GM23248 (cell line): ENCODE measurements around the gene TMEM250.
A peak's percentile ranks its signal among the peaks of the same experiment; 100 is the strongest.

Experiments
- EZH2 ChIP-seq: fragments of 200-600 bp; sonication (generic); IDR thresholded peaks from 2 replicates; pipeline ENCODE4 v1.6.1; 2018; ENCODE audit warnings: antibody characterized with exemption, mild to moderate bottlenecking; ENCODE audit not compliant: insufficient read depth, poor library complexity, severe bottlenecking
- EZH2phosphoT487 ChIP-seq: fragments of 200-600 bp; sonication (generic); IDR thresholded peaks from 2 replicates; pipeline ENCODE4 v1.6.1; 2018; ENCODE audit warnings: antibody characterized with exemption, moderate library complexity, mild to moderate bottlenecking, low read depth; ENCODE audit not compliant: insufficient read depth

- TF ChIP-seq EZH2 (peak; percentile 75), EZH2phosphoT487 (no peak)
Observed at GRCh38 chr9:136131629-136132511, 13.2 kb upstream of the TMEM250 start.
